Fibroblast of skin of left biceps (primary cell): ENCODE data around the gene PAX4.

ENCODE experiments used
- DNase-seq, 2 experiments: peaks; one replicate each; pipeline ENCODE4 v3.0.0-alpha.2; 2013; ENCODE audit warnings: low read depth in 2 of 2

The PAX4 gene

GRCh38 chr7:127618042-127618441 lies at the start of gene PAX4:
Gene PAX4, minus strand, starts transcription at chr7:127618142. Its CDS starts 2,214 bp downstream, at chr7:127615928.
- no peak for DNase-seq

GRCh38 chr7:127667017-127667670 lies 49.2 kb upstream of the PAX4 start:
- peak; percentile 24 to 25 for DNase-seq

- DNase-seq, result no peak
Measured at GRCh38 chr7:127666602-127667001, 48.7 kb upstream of the PAX4 start.

- no peak for DNase-seq
Measured at GRCh38 chr7:127665922-127666321, 48.0 kb upstream of the PAX4 start.

- DNase-seq, result no peak
Measured at GRCh38 chr7:127658970-127659630, 41.2 kb upstream of the PAX4 start.

- DNase-seq, result no peak
Measured at GRCh38 chr7:127657500-127657899, 39.6 kb upstream of the PAX4 start.

GRCh38 chr7:127655720-127656119 lies 37.8 kb upstream of the PAX4 start:
- no peak for DNase-seq

GRCh38 chr7:127654404-127655394 lies 36.8 kb upstream of the PAX4 start:
- no peak for DNase-seq

GRCh38 chr7:127653396-127653795 lies 35.5 kb upstream of the PAX4 start:
- no peak for DNase-seq

GRCh38 chr7:127652333-127653248 lies 34.6 kb upstream of the PAX4 start:
- no peak for DNase-seq

- peak; percentile 98 for DNase-seq
Measured at GRCh38 chr7:127651556-127652332, 33.8 kb upstream of the PAX4 start, which contains the start of gene SND1. Gene SND1, plus strand, starts transcription at chr7:127652194. Its CDS starts 180 bp downstream, at chr7:127652374.

GRCh38 chr7:127650847-127651555 lies 33.1 kb upstream of the PAX4 start:
- DNase-seq, result no peak

- DNase-seq, result no peak
Measured at GRCh38 chr7:127648986-127649385, 31.0 kb upstream of the PAX4 start.

GRCh38 chr7:127647636-127648035 lies 29.7 kb upstream of the PAX4 start:
- no peak for DNase-seq

- no peak for DNase-seq
Measured at GRCh38 chr7:127644484-127644883, 26.5 kb upstream of the PAX4 start.

- DNase-seq, result no peak
Measured at GRCh38 chr7:127638197-127638596, 20.3 kb upstream of the PAX4 start.

- no peak for DNase-seq
Measured at GRCh38 chr7:127635659-127636285, 17.8 kb upstream of the PAX4 start.

- DNase-seq, result peak; percentile 75 to 76
Measured at GRCh38 chr7:127632276-127632910, 14.5 kb upstream of the PAX4 start.
